Natural killer cell (primary cell): ENCODE results near the gene STARD3NL. TPM values are rescaled to one million over a fixed set of nuclear protein-coding genes. Genes with fewer than 3 reads are reported as not detected.
"Not testable (repeated sequence)": the region's sequence is repeated elsewhere in the genome, so short reads cannot be mapped to it uniquely, and the experiment has no call there.

Experiments
- ATAC-seq, 3 donors: fragments of 150-1000 bp in 2 of 3; fragments of 200-7000 bp in 1 of 3; cut with Tn5 transposase; 1 replicate in 1 of 3; 2 replicates in 2 of 3; pipeline ENCODE4 v1.10.0; 2021; ENCODE audit warnings: mild to moderate bottlenecking in 2 of 3, moderate library complexity in 2 of 3
- DNase-seq, 2 donors: peaks; one replicate each; pipeline versions ENCODE4 v3.0.0 to v3.0.0-alpha.2; 2013 to 2021; ENCODE audit warnings: mixed read lengths in 1 of 2
- H3K27ac ChIP-seq: one replicate; pipeline ENCODE4 v1.5.1; 2013; ENCODE audit warnings: mild to moderate bottlenecking, low read length
- H3K27me3 ChIP-seq: one replicate; pipeline ENCODE4 v1.6.1; 2013; ENCODE audit warnings: low read length; ENCODE audit not compliant: control insufficient read depth, insufficient read depth
- H3K36me3 ChIP-seq: one replicate; pipeline ENCODE4 v1.6.1; 2013; ENCODE audit warnings: low read length; ENCODE audit not compliant: control insufficient read depth, insufficient read depth
- H3K4me1 ChIP-seq: one replicate; pipeline ENCODE4 v1.6.1; 2013; ENCODE audit warnings: low read length; ENCODE audit not compliant: control insufficient read depth, insufficient read depth
- H3K4me3 ChIP-seq: one replicate; pipeline ENCODE4 v1.5.1; 2013; ENCODE audit warnings: low read length
- H3K9me3 ChIP-seq: one replicate; pipeline ENCODE4 v1.6.1; 2013; ENCODE audit warnings: low read length; ENCODE audit not compliant: control insufficient read depth, insufficient read depth
- H3K27ac Mint-ChIP-seq, 2 donors: one replicate each; pipeline ENCODE4 v1.8.0; 2022; ENCODE audit warnings: mild to moderate bottlenecking in 2 of 2, mixed read lengths in 2 of 2, moderate library complexity in 1 of 2
- H3K27me3 Mint-ChIP-seq, 2 donors: one replicate each; pipeline ENCODE4 v1.8.0; 2022; ENCODE audit warnings: low read depth in 2 of 2, mixed read lengths in 2 of 2
- H3K36me3 Mint-ChIP-seq: one replicate; pipeline ENCODE4 v1.8.0; 2022; ENCODE audit warnings: mixed read lengths
- H3K4me1 Mint-ChIP-seq, 2 donors: one replicate each; pipeline ENCODE4 v1.8.0; 2022; ENCODE audit warnings: mixed read lengths in 2 of 2
- H3K4me3 Mint-ChIP-seq: one replicate; pipeline ENCODE4 v1.8.0; 2022; ENCODE audit warnings: mild to moderate bottlenecking, moderate library complexity, mixed read lengths
- H3K9me3 Mint-ChIP-seq, 2 donors: one replicate each; pipeline ENCODE4 v1.8.0; 2022; ENCODE audit warnings: mixed read lengths in 2 of 2
- CTCF ChIP-seq: fragments of 200-600 bp; IDR thresholded peaks from one replicate; pipeline ENCODE4 v1.8.0; 2022; ENCODE audit warnings: antibody characterized with exemption
- WGBS: methylation state at CpG from one replicate; pipeline ENCODE4 v1.1.7; 2013; ENCODE audit warnings: missing lambda C conversion rate; ENCODE audit not compliant: insufficient coverage; 5-methylcytosine and 5-hydroxymethylcytosine counted together
- intact Hi-C: fragments of 100-400 bp; cut with micrococcal nuclease; formaldehyde crosslinking; loops from one replicate; pipeline ENCODE4 v1.14.2; 2022
- total RNA-seq, 4 donors: library from RNA; stranded (reverse); fragments of 120-200 nt in 1 of 4; gene quantifications; one replicate each; pipeline versions ENCODE4 v1.2.3 to v1.2.4, GENCODE V29; 2013 to 2022

Gene STARD3NL
- total RNA-seq, 3 donors from 2014 or later (not counting 1 experiment from before 2014, with no cell fraction given), result 30.6 to 38.6 (median 38.3) TPM

GRCh38 chr7:38264602-38265001 is 86.6 kb downstream of the STARD3NL start:
- not testable (repeated sequence) for H3K27me3 ChIP-seq, H3K4me3 ChIP-seq, H3K27me3 Mint-ChIP-seq, H3K9me3 ChIP-seq, H3K9me3 Mint-ChIP-seq, DNase-seq
- H3K4me1 Mint-ChIP-seq, result peaks cover 73 to 78% of the 10 kb centered on the region in 2 donors
- Histone ChIP-seq H3K36me3 (peaks cover 39% of the 10 kb centered on the region), H3K27ac (peak overlapping the region; percentile 83), H3K4me1 (peaks cover 32% of the 10 kb centered on the region)
- H3K36me3 Mint-ChIP-seq, result peaks cover 47% of the 10 kb centered on the region
- peak overlapping the region; percentile 80 for H3K4me3 Mint-ChIP-seq
- intact Hi-C loops, result loop anchor here (5.0 kb wide), 1 partner anchor 42 kb away; no protein-coding TSS in a partner anchor
- ATAC-seq, result peak; percentile 29 to 48 (median 37)
- WGBS, result no CpG with 5 or more reads among the region's 1 CpG
- peak overlapping the region; percentile 88 to 100 for H3K27ac Mint-ChIP-seq

GRCh38 chr7:38265958-38266357 is 87.9 kb downstream of the STARD3NL start:
- ATAC-seq, H3K9me3 ChIP-seq, H3K9me3 Mint-ChIP-seq, H3K4me3 ChIP-seq, H3K27me3 Mint-ChIP-seq, intact Hi-C loops, DNase-seq, H3K27me3 ChIP-seq: not testable (repeated sequence)
- peaks cover 35% of the 10 kb centered on the region for H3K4me1 ChIP-seq
- Mint-ChIP-seq H3K4me1 (peaks cover 76 to 81% of the 10 kb centered on the region in 2 donors), H3K27ac (peak overlapping the region; percentile 88 to 100), H3K36me3 (peaks cover 46% of the 10 kb centered on the region), H3K4me3 (peak overlapping the region; percentile 80)
- H3K27ac ChIP-seq, result peak overlapping the region; percentile 83
- WGBS, result 6% methylated on average over 2 of the region's 3 CpGs
- peaks cover 42% of the 10 kb centered on the region for H3K36me3 ChIP-seq

GRCh38 chr7:38269704-38270346 is 91.8 kb downstream of the STARD3NL start:
- peaks cover 18% of the 10 kb centered on the region for H3K4me1 ChIP-seq
- WGBS, result 41% methylated on average over 4 of the region's 4 CpGs
- H3K4me3 ChIP-seq, result peak overlapping the region; percentile 17
- Mint-ChIP-seq H3K4me3 (peak overlapping the region; percentile 98), H3K27ac (peak overlapping the region; percentile 96 to 100), H3K4me1 (peaks cover 46 to 62% of the 10 kb centered on the region in 2 donors)
- H3K9me3 ChIP-seq, H3K27me3 Mint-ChIP-seq, ATAC-seq, H3K9me3 Mint-ChIP-seq, H3K36me3 Mint-ChIP-seq, H3K27me3 ChIP-seq, DNase-seq: not testable (repeated sequence)
- peaks cover 21% of the 10 kb centered on the region for H3K36me3 ChIP-seq
- intact Hi-C loops, result loop anchor here (1.0 kb wide), 1 partner anchor 15 kb away; no protein-coding TSS in a partner anchor
- peak overlapping the region; percentile 84 for H3K27ac ChIP-seq

- Histone ChIP-seq H3K27ac (peak overlapping the region; percentile 84), H3K36me3 (peaks cover 17% of the 10 kb centered on the region), H3K4me1 (peaks cover 18% of the 10 kb centered on the region)
- H3K36me3 Mint-ChIP-seq, H3K27me3 ChIP-seq, H3K4me3 ChIP-seq, H3K9me3 ChIP-seq, ATAC-seq, H3K27me3 Mint-ChIP-seq, intact Hi-C loops, DNase-seq, H3K9me3 Mint-ChIP-seq: not testable (repeated sequence)
- WGBS, result no CpG with 5 or more reads among the region's 2 CpGs
- Mint-ChIP-seq H3K4me3 (peak overlapping the region; percentile 98), H3K4me1 (peaks cover 43 to 65% of the 10 kb centered on the region in 2 donors), H3K27ac (peak overlapping the region; percentile 96 to 100)
Observed at GRCh38 chr7:38270405-38270804, 92.4 kb downstream of the STARD3NL start.

GRCh38 chr7:38273286-38273995 is 95.4 kb downstream of the STARD3NL start, which contains the start of gene TARP:
Gene TARP (minus strand): TSS chr7:38273636.
- H3K36me3 ChIP-seq, result peaks cover 17% of the 10 kb centered on the region
- TF ChIP-seq CTCF, result peak; percentile 9
- H3K4me3 ChIP-seq, result peak within 1 kb of the TSS; percentile 76
- peak within 1 kb of the TSS; percentile 96 to 100 for H3K27ac Mint-ChIP-seq
- no peaks in the 10 kb centered on the region for H3K27me3 Mint-ChIP-seq
- H3K27ac ChIP-seq, result peak within 1 kb of the TSS; percentile 100
- 30% methylated on average over 2 of the region's 2 CpGs for WGBS
- no peaks in the 10 kb centered on the region for H3K27me3 ChIP-seq
- peaks cover 15% of the 10 kb centered on the region for H3K36me3 Mint-ChIP-seq
- no peak for DNase-seq
- peak within 1 kb of the TSS; percentile 98 for H3K4me3 Mint-ChIP-seq
- no peak for ATAC-seq
- H3K4me1 ChIP-seq, result peaks cover 22% of the 10 kb centered on the region
- H3K9me3 ChIP-seq, result no peaks in the 10 kb centered on the region
- intact Hi-C loops, result no loop called here
- H3K4me1 Mint-ChIP-seq, result peaks cover 48 to 75% of the 10 kb centered on the region in 2 donors
- H3K9me3 Mint-ChIP-seq, result no peaks in the 10 kb centered on the region
